ENCODE measurements around the gene GDPD3. TPM values are rescaled to one million over a fixed set of nuclear protein-coding genes. Genes with fewer than 3 reads are reported as not detected.
"Not testable (repeated sequence)": the region's sequence is repeated elsewhere in the genome, so short reads cannot be mapped to it uniquely, and the experiment has no call there.

The GDPD3 gene
- total RNA-seq, 2 donors from 2014 or later: 1.7 TPM; not detected in 1

DNA sequence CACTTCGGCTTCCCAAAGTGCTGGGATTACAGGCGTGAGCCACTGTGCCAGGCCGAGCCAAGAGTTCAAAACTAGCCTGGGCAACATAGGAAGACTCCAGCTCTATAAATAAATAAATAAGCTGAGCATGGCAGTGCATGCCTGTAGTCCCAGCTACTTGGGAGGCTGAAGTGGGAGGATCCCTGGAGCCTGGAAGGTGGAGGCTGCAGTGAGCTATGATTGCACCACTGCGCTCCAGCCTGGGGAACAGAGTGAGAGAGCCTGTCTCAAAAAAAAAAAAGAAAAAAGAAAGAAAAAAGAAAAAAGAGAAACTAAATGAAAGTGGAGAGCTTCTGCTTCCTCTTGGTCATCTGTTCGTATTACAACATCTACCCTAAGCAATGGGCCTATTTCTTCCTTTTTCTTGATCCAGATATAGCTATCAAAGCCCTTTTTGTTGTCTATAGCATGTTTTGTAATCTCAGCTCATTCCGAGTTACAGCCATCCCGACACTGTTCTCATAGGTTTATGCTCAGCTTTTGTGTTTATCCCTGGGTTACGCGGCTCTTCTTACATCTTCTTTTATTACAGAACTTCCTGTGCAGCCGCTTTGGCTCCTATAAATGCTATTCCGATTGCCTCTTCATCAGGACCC is 23.8 kb upstream of the GDPD3 start:
- TF ChIP-seq, protein P1, sequence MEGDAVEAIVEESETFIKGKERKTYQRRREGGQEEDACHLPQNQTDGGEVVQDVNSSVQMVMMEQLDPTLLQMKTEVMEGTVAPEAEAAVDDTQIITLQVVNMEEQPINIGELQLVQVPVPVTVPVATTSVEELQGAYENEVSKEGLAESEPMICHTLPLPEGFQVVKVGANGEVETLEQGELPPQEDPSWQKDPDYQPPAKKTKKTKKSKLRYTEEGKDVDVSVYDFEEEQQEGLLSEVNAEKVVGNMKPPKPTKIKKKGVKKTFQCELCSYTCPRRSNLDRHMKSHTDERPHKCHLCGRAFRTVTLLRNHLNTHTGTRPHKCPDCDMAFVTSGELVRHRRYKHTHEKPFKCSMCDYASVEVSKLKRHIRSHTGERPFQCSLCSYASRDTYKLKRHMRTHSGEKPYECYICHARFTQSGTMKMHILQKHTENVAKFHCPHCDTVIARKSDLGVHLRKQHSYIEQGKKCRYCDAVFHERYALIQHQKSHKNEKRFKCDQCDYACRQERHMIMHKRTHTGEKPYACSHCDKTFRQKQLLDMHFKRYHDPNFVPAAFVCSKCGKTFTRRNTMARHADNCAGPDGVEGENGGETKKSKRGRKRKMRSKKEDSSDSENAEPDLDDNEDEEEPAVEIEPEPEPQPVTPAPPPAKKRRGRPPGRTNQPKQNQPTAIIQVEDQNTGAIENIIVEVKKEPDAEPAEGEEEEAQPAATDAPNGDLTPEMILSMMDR (IDR thresholded peaks at IDR 0.05): no peak
- no peaks in the 10 kb centered on the region for H3K9me3 ChIP-seq
- no peaks in the 10 kb centered on the region for H3K36me3 ChIP-seq
- H3K4me1 ChIP-seq: no peaks in the 10 kb centered on the region
- no peak for DNase-seq (ENCODE audit: low spot score)
- no peaks in the 10 kb centered on the region for H3K27me3 ChIP-seq
- H3K4me3 ChIP-seq: no peak overlapping the region
- no peak overlapping the region for H3K27ac ChIP-seq

GRCh38 chr16:30132591-30132990 is 19.3 kb upstream of the GDPD3 start:
- no peak overlapping the region for H3K4me3 ChIP-seq
- H3K27ac ChIP-seq: no peak overlapping the region
- no peaks in the 10 kb centered on the region for H3K9me3 ChIP-seq
- no peaks in the 10 kb centered on the region for H3K36me3 ChIP-seq
- DNase-seq (ENCODE audit: low spot score): no peak
- TF ChIP-seq, protein P1 (IDR thresholded peaks at IDR 0.05): no peak
- H3K4me1 ChIP-seq: no peaks in the 10 kb centered on the region
- no peaks in the 10 kb centered on the region for H3K27me3 ChIP-seq

DNA sequence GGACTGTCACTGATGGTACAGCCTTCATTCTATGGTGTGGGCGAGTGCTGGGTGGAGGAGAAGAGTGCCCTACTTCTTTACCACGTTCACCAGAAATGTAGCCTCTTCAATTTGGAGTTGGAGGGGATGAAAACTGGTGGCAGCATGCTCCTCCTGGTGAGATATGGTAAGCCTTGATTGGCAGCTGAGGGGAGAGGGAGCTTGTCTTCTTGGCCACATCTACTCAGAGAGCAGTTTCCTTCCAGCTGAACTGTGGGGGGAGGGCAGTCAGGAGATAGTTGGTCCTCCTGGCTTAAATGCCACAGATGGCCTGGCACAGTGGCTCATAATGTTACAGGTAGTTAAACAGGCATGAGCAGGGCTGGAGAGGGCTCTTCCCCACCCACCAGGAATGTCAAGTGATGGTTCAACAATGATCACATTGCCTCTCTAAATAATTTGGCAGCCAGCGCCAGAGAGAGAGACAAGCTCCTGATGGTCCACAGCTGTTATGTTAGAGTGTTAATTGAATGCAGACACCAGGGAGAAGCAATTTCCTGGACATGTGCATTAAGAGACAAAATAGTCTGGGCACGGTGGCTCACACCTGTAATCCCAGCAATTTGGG is 18.6 kb upstream of the GDPD3 start:
- Histone ChIP-seq H3K4me1 (no peaks in the 10 kb centered on the region), H3K9me3 (no peaks in the 10 kb centered on the region), H3K27me3 (no peaks in the 10 kb centered on the region), H3K4me3 (no peak overlapping the region), H3K36me3 (no peaks in the 10 kb centered on the region), H3K27ac (no peak overlapping the region)
- TF ChIP-seq, protein P1 (IDR thresholded peaks at IDR 0.05): no peak
- no peak for DNase-seq (ENCODE audit: low spot score)

DNA sequence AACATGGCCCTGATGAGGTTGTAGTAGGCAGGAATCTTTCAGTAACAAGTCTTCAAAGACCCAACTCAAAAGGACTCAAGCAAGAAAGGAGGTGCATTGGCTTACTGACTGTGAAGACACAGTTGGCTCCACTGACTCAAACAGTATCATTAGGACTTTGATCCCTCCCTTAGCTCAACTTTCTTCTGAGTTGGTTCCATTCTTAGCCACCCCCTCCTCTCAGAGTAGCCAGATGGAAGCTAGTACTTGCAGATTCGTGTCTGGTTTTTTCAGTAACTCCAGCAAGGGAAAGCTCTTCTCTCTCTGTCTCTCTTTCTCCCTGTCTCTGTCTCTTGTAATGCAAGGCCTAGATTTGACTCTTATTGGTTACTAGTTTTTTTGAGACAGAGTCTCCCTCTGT is 14.7 kb upstream of the GDPD3 start:
- no peaks in the 10 kb centered on the region for H3K36me3 ChIP-seq
- H3K9me3 ChIP-seq: no peaks in the 10 kb centered on the region
- no peak overlapping the region for H3K27ac ChIP-seq
- H3K4me3 ChIP-seq: no peak overlapping the region
- H3K4me1 ChIP-seq: peaks cover 0 to 14% of the 10 kb centered on the region in 2 donors
- DNase-seq (ENCODE audit: low spot score): no peak
- TF ChIP-seq, protein P1 (IDR thresholded peaks at IDR 0.05): no peak
- H3K27me3 ChIP-seq: no peaks in the 10 kb centered on the region

DNA sequence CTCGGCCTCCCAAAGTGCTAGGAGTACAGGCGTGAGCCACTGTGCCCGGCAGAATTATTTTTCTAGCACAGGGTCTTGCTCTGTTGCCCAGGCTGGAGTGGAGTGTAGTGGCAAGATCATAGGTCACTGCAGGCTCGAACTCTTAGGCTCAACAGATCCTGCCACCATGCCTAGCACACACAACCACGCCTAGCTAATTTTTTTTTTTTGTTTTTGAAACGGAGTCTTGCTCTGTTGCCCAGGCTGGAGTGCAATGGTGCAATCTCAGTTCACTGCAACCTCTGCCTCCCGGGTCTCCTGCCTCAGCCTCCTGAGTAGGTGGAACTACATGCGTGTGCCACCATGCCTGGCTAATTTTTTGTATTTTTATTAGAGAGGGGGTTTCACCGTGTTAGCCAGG is 12.4 kb upstream of the GDPD3 start:
- DNase-seq (ENCODE audit: low spot score); H3K36me3 ChIP-seq; H3K4me3 ChIP-seq; H3K27ac ChIP-seq; H3K27me3 ChIP-seq; H3K9me3 ChIP-seq: not testable (repeated sequence)
- H3K4me1 ChIP-seq: peaks cover 0 to 31% of the 10 kb centered on the region in 2 donors

DNA sequence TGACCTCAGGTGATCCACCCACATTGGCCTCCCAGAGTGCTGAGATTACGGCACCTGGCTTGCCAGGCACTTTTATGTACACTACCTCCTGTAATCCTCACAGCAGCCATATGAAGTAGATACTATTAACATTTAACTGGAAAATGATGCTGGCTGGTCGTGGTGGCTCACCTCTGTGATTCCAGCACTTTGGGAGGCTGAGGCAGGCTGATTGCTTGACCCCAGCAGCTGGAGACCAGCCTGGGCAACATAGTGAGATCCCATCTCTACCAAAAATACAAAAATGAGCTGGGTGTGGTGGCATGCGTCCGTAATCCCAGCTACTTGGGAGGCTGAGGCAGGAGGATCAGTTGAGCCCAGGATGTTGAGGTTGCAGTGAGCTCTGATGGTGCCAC is 11.6 kb upstream of the GDPD3 start:
- no peak overlapping the region for H3K27ac ChIP-seq
- H3K9me3 ChIP-seq: no peaks in the 10 kb centered on the region
- no peak for DNase-seq (ENCODE audit: low spot score)
- H3K4me3 ChIP-seq: no peak overlapping the region
- TF ChIP-seq, protein P1 (IDR thresholded peaks at IDR 0.05): no peak
- H3K4me1 ChIP-seq: peaks cover 0 to 35% of the 10 kb centered on the region in 2 donors
- H3K36me3 ChIP-seq: peaks cover 6% of the 10 kb centered on the region
- no peaks in the 10 kb centered on the region for H3K27me3 ChIP-seq
